ENCODE results near the gene IFITM5. TPM values are rescaled to one million over a fixed set of nuclear protein-coding genes. Genes with fewer than 3 reads are reported as not detected.

IFITM5 gene
- total and polyA plus RNA-seq, 2 of the 8 experiments (the other 6 are each of a cell fraction or from before 2014, with no cell fraction given): not detected

- Histone ChIP-seq H3K79me2 (ENCODE audit: control insufficient read depth in 1 of 2, insufficient read depth in 2 of 2, low read length in 2 of 2) (no peaks in the 10 kb centered on the region), H3K23ac (ENCODE audit: insufficient read length) (no peak overlapping the region), H3K18ac (ENCODE audit: extremely low read depth, low read length) (peak overlapping the region; percentile 29; the same call in 1 of the 2 replicates), H3K27ac (ENCODE audit: low read depth, low read length) (no peak overlapping the region), H4K20me1 (replicated peaks in 1 of 2; ENCODE audit: control insufficient read depth in 1 of 2, insufficient read depth in 2 of 2, low read length in 2 of 2) (no peaks in the 10 kb centered on the region), H3K14ac (ENCODE audit: insufficient read length) (no peak overlapping the region), H2BK12ac (ENCODE audit: low read depth, low read length) (peak overlapping the region; percentile 87; the same call in 1 of the 2 replicates), H2BK15ac (ENCODE audit: low read length) (peak overlapping the region; percentile 92; the same call in 1 of the 2 replicates), H3K36me3 (ENCODE audit: control insufficient read depth in 2 of 4, insufficient read depth in 4 of 4, low read length in 3 of 4) (no peaks in the 10 kb centered on the region), H3K4me3 (ENCODE audit: extremely low read depth in 1 of 4, insufficient read depth in 2 of 4, low read depth in 3 of 4, low read length in 4 of 4) (no peak overlapping the region), H3K9ac (replicated peaks in 1 of 4; ENCODE audit: extremely low read depth in 1 of 4, low read depth in 3 of 4, low read length in 3 of 4) (no peak overlapping the region), H2BK120ac (replicated peaks; ENCODE audit: low read depth, low read length) (peak overlapping the region; percentile 40), H3K56ac (replicated peaks; ENCODE audit: insufficient read length, low read depth, low read length) (no peak overlapping the region), H3K23me2 (ENCODE audit: low read depth, low read length) (no peaks in the 10 kb centered on the region), H2BK20ac (ENCODE audit: low read length) (peak overlapping the region; percentile 4; the same call in 1 of the 2 replicates), H4K8ac (ENCODE audit: extremely low read depth, insufficient read depth, low read length) (no peak overlapping the region), H2BK5ac (ENCODE audit: low read depth, low read length) (peak overlapping the region; percentile 75; the same call in 1 of the 2 replicates), H3K9me3 (ENCODE audit: insufficient read depth in 2 of 2, low read depth in 1 of 2, low read length in 1 of 2) (peaks cover 10 to 11% of the 10 kb centered on the region in 2 experiments; a peak in 3 of 4 replicates), H3K79me1 (ENCODE audit: low read depth, low read length) (no peaks in the 10 kb centered on the region), H4K5ac (ENCODE audit: insufficient read length, low read depth, low read length) (no peak overlapping the region), H3K4me2 (ENCODE audit: insufficient read depth in 1 of 2, low read depth in 2 of 2, low read length in 2 of 2) (no peak overlapping the region), H3K27me3 (replicated peaks in 1 of 4; ENCODE audit: control insufficient read depth in 3 of 4, extremely low read depth in 1 of 4, insufficient read depth in 3 of 4, low read length in 3 of 4) (no peaks in the 10 kb centered on the region), H3K4me1 (replicated peaks in 1 of 4; ENCODE audit: control insufficient read depth in 3 of 4, insufficient read depth in 4 of 4, low read length in 3 of 4) (peaks cover 3 to 20% (median 12%) of the 10 kb centered on the region in 4 experiments), H4K91ac (replicated peaks; ENCODE audit: insufficient read length, low read length) (peak overlapping the region; percentile 22), H2AK5ac (ENCODE audit: low read depth, low read length) (peak overlapping the region; percentile 94; the same call in 1 of the 2 replicates), H3K4ac (replicated peaks; ENCODE audit: insufficient read length, low read depth, low read length) (no peak overlapping the region), H2AFZ (ENCODE audit: low read length) (no peak overlapping the region)
- WGBS, 2 experiments (ENCODE audit: extremely low coverage in 1 of 2, insufficient coverage in 1 of 2, insufficient read length in 1 of 2, insufficient replicate concordance in 2 of 2, low coverage in 1 of 2, low lambda C conversion rate in 2 of 2, missing lambda C conversion rate in 1 of 2): 83% methylated on average over 14 of the region's 14 CpGs; no CpG with 5 or more reads in 1 of the 2 experiments
- no peak for DNase-seq (ENCODE audit: low read depth in 1 of 2, low spot score in 2 of 2)
- ChIA-PET CTCF (ENCODE audit: partially characterized antibody) (interaction anchor here (1.0 to 3.9 kb wide), 4 partner anchors 14 to 80 kb away, joined by 4 to 12 read pairs (median 10); no protein-coding TSS in a partner anchor), POLR2A (ENCODE audit: partially characterized antibody) (interaction anchor here (0.7 to 2.6 kb wide), 9 partner anchors 9 to 41 kb away, joined by 3 to 11 read pairs (median 4); partner anchors contain the start of gene PGGHG)
- no peak for TF ChIP-seq CHD1 (IDR thresholded peaks at IDR 0.05; ENCODE audit: low read depth, low read length)
- TF ChIP-seq E2F6 (IDR thresholded peaks at IDR 0.05): no peak
- TF ChIP-seq BCL11A (IDR thresholded peaks at IDR 0.05; ENCODE audit: low read depth in 2 of 2, low read length in 2 of 2): no peak
- TF ChIP-seq NRF1 (IDR thresholded peaks at IDR 0.05; ENCODE audit: low read depth, low read length): no peak
- no peak for TF ChIP-seq POLR2A (IDR thresholded peaks at IDR 0.05; ENCODE audit: control extremely low read depth in 1 of 2, low read depth in 2 of 2, low read length in 2 of 2)
- no peak for TF ChIP-seq FOSL1 (IDR thresholded peaks at IDR 0.05; ENCODE audit: insufficient read depth, low read depth, low read length)
- TF ChIP-seq HDAC6 (IDR thresholded peaks at IDR 0.05; ENCODE audit: low read depth, low read length): no peak
- FAIRE-seq: no peak
These were observed 31.0 kb upstream of the IFITM5 start for GRCh38 chr11:330307-330693.
